Kasumi-1 (cell line): Measurements from ENCODE around the gene NOS1AP.
"Not testable (repeated sequence)": the region's sequence is repeated elsewhere in the genome, so short reads cannot be mapped to it uniquely, and the experiment has no call there.

Experiments
- DNase-seq, 2 experiments: peaks; one replicate each; lab custom pipeline; 2025; lab: John Stamatoyannopoulos, UW

Gene NOS1AP

DNA sequence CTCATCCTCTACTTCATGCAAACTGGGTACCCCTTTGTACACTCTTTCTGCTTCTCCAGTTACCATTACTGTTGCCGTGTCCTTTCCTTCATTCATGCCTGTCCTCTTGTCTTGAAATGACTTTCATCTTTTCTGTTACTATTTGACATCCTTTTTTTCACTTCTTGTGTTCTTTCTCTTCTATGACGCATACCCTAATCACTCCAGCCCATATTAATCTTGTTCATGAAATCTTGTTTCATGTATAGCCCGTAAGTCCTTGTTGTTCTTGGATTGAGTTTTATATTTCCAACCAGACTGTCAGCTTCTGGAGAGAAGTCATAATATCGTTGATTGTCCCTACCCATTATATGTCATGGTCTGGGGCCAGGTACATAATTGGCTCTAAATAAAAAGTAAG, 126.1 kb downstream of the NOS1AP start:
- DNase-seq = no peak

GRCh38 chr1:162196387-162196786, 126.9 kb downstream of the NOS1AP start:
- DNase-seq = no peak

DNA sequence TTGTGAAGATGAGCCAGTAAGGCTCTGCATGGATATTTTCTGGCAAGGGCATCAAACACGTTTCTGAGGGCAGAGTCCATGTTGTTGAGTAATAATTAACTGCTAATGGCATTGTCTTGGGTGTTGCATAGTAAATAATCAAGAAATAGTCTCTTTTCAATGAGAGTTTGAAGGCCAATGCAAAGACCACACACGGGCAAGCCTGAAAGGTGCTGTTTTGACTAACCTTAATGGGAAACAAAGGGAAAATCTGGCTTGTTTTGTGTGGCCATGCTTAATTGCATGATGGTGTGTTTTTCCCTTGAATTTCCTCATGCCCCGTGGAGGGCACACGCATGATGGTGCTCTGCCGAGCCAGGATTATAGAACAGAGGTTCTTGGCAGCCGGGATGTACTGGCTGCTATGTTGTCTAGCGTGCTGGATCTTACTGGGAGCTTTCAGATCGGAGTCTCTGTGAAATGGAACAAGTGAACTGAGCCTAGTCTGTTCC, 127.6 kb downstream of the NOS1AP start:
- DNase-seq = no peak

DNA sequence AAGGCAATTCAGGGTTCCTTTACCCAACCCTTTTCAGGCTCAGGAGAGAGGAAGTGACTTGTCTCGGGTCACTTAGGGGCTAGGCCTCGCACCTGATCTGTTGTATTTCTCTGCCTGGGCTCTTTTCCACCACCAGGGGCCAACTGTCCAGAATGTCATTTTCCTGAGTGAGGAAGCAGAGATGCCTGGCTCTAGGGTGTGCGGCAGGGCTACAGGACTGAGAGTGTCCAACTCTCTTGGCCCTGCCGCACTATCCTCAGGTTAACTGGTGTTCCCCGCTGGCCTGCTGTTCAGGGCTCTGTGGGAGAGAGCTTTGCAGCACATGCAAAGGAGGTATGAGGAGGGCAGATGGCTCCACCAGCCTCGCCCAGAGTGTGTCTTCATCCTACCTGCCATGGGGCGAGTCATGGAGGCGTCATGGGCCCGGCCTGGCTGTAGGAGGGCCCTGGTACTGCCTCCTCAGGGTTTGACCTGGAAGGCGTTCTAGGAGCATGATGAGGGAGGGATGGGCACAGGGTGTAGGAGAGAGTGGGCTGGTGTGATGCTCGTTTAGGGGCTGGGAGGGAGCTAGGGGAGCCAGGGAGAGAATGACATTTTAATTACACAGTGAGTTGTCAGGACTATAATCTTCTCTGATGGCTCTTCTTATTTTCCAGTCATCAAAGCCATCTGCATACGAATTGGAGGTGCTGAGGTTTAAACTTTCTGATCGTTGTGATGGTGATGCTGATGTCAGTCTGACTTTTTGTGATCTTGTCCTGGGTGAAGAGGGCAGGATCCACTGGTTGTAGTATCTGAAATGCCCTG, 128.3 kb downstream of the NOS1AP start:
- DNase-seq = no peak

GRCh38 chr1:162200096-162200847, 130.8 kb downstream of the NOS1AP start:
- DNase-seq = no peak

- not testable (repeated sequence) for DNase-seq
Measured at GRCh38 chr1:162201062-162201461, 131.6 kb downstream of the NOS1AP start.

- no peak for DNase-seq
Measured at GRCh38 chr1:162204129-162204822, 134.8 kb downstream of the NOS1AP start.

DNA sequence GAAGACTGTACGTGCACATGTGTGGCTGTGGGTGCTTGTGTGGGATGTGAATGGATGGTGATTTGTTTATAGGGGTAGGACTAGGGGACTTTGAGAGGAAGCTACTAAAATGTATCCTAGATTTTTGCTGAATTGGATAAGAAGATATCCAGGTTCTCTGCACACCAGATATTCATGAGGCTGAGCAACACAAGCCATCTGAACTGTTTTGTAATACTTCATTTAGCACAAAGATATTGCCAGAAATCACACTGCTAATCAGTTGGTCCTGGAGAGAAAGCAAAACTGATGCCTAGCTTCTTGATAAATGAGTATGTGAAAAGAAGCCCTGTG, 135.3 kb downstream of the NOS1AP start:
- DNase-seq = no peak

GRCh38 chr1:162206300-162206699, 136.8 kb downstream of the NOS1AP start:
- no peak for DNase-seq

GRCh38 chr1:162206749-162207635, 137.5 kb downstream of the NOS1AP start:
- DNase-seq = no peak

DNA sequence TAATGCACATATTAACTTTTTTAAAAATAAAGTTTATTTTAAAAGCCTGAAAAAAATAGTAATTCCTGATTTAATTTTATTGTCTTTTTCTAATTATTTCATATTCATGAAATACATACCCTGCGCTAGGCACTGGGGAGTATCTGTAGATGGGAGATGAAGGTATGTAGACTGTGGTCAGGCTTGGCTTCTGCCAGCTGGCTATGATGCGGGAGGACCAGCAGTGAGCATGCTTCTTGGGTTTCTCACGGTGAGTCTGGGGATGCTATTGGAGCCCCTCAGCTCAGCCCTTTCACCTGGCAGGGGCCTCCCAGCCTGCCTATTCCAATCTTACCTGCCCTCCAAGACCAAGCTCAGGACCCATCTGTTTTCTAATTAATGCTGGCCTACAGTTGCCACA, 138.4 kb downstream of the NOS1AP start:
- no peak for DNase-seq

DNA sequence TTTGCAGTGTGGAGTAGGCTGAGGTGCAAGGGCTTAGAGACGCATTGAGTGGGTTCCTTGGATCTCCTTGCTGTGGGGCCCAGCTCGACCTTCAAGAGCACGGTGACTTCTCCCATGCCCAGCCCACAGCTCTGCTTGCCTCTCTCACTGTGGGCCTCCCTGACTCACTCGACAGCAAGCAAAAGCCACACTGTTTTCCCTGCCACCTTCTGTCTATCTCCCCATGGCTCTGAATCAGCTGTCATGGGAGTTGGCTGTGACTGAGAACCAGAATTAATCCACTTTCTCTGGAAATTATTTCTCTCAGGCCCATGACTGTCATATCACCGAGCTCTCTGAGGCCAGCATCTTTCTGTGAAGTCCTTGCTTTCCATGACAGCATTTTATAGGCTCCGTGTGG, 140.7 kb downstream of the NOS1AP start:
- DNase-seq = no peak

DNA sequence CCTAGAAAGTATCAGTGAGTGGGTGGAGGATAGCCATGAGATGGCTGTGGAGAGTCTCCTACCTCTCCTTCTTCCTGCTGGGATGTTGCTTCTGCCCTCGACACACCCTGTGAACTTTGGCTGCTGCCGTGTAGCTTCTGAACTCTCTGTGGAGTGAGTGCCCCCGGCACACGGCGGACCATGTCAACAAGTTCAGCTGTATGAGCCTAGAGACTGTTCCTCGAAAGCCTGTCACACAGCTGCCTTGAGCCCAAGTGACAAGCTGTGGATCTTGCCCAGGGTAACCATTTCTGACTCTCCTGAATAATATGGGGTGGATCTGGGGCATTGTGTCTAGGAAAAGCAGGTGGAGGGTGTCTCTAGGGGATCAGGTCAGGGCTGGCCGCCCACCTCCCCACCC, 143.2 kb downstream of the NOS1AP start:
- DNase-seq = no peak

DNA sequence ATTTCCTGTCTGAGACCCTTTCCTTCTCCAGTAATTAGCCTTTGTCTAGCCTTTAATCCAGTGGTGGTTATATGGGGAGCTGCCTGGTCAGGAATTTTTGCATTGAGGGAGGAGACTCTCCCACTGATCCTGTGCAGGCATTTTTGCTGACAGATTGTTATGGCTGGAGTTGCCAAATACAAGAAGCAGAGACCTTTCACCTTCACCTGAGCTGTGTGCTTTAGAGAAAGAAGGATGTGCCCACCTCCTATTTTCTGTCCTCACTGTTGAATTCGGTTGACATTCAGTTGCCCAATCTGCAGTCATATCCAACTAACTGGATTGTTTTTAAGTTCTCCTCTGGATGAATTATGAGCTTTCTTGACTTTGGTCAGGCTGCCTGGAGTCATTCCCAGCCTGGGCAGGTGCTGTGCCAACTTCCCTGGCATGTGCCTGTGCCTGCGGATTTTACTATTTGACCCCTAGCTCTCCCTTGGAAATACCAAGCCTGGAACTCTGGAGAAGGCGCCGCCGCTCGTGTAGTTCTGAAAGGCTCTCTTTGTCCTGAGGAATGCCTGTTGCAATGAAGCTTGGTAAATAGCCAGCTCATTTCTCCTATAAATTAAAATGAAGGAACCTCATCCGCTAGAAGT, 143.9 kb downstream of the NOS1AP start:
- no peak for DNase-seq

- no peak for DNase-seq
Measured at GRCh38 chr1:162214202-162214601, 144.7 kb downstream of the NOS1AP start.

GRCh38 chr1:162215902-162216301, 146.4 kb downstream of the NOS1AP start:
- no peak for DNase-seq

GRCh38 chr1:162216604-162217003, 147.1 kb downstream of the NOS1AP start:
- DNase-seq = no peak

- no peak for DNase-seq
Measured at GRCh38 chr1:162217706-162218105, 148.2 kb downstream of the NOS1AP start.

DNA sequence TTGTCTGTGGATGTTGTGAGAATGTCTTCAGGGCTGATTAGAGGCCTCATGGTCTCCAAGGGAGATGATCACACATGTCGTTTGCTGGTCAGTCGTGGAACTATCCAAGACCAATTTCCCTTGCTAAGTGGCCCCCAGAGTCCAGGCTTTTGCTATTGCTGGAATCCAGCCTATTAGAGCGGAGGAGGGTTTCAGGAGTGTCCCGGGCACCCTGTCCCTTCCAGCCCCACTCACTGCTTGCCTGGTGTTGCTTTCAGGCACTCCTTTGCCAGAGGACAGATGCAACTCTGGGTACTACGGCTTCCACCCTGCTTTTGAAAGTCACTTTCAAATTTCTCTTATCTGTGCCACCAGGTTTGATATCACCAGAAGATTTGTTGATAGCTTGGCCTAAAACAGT, 149.1 kb downstream of the NOS1AP start:
- DNase-seq = no peak

DNA sequence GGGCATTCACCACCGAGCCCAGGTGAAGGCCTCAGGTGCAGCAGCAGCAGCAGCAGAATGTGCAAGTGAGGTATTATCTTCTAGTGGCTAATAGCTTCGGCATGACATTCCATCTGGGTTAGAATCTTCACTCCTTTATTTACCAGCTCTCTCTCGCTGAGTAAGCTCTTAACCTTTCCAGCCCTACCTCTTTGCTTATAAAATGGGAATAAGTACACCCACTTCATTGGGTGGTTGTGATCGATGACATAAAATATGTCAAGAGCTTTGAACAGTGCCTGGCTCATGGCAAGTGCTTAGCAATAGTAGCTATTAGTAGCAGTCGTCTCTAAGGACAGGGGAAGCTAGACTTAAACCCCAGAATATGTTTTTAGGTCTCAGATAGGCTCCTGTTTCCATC, 149.5 kb downstream of the NOS1AP start:
- no peak for DNase-seq

GRCh38 chr1:162219461-162219860, 150.0 kb downstream of the NOS1AP start:
- no peak for DNase-seq
